Stimulated activated CD8-positive, alpha-beta memory T cell treated with anti-CD3 and anti-CD28 coated beads, Interleukin-15, amount 100 ng/mL, for 48 hours (primary cell): Measurements from ENCODE around the gene TEX29.

Experiments
- DNase-seq, 2 donors: peaks; one replicate each; pipeline ENCODE4 v3.0.0-alpha.2; 2020; ENCODE audit warnings: low read depth in 2 of 2

The TEX29 gene

DNA sequence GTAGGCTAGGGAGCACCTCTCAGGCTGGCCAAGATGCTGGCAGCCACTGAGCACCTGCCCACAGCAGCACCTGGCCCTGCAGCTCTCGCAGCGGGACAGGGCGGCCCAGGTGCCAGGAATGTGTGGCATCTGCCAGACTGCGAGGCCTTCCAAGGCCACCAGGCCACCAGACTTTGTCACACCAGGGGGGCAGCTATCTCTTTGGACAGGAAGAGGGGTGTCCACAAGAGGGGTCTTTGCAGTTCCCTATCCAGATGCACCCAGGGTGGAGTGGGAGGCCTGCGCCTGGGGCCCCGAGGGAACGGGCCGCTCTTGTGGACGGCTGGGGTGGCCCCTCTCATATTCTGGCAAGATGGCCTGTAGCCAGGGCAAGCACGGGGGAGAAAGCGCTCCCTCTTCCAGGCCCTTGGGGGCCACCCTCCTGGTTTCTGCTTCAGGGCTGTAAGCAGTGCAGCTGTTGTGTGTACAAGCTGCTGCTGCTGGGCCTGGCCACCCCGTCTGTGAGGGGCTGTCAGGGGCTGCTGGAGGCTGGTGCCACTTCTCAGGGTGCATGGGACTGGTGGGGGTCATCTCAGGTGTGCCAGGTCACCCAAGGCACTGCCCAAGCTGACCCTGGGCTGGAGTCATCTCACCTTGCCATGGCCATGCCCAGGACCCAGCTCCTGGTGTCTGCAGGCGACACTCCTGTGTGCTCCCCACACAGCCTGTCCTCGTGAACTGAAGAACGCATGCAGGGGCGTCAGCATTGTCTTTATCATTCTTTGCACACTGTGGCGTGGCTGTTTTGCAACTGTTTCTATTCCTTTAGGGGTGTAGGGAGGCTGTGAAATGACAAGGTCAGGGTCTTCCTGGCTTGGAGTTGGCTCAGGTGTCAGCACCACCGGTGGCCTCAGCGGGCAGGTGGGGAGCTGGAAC, 1.8 kb downstream of the TEX29 start:
- DNase-seq, result no peak

- DNase-seq, result no peak
Measured at GRCh38 chr13:111322916-111323331, 2.5 kb downstream of the TEX29 start.

- DNase-seq, result no peak
Measured at GRCh38 chr13:111323549-111323948, 3.1 kb downstream of the TEX29 start.

DNA sequence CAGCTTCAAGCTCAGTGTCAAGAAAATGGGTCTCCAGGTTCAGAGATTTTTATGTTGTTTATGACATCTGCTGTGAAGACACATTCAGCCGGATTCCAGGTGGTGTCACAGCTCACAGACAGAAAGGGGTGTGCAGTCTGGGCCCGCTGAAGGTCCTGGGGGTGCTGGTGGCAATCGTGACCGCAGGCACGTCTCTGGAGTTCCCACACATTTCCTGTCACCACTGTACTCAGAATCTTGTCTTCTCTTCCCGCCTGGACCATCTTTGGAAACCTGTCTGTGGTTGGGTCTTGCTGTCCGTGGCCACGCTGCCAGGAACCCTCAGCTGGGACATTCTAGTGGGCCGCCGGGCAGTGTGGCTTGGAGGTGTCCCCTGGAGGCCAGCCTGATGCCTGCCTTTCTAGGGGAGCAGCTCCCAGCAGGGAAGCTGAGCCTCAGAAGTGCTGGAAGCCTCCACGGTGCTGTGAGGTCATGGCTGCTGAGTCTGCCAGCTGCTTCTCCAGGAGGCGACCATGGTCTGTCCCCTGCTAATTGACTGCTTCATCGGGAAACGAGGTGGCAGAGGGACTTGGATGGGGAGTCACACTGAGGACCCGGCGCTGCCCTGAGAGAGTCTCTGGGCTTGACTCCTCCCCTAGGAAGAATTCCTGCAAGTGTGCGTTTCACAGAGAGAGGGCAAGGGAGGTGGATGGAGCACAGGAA, 3.7 kb downstream of the TEX29 start:
- DNase-seq, result no peak

GRCh38 chr13:111324736-111325135, 4.3 kb downstream of the TEX29 start:
- DNase-seq, result no peak

DNA sequence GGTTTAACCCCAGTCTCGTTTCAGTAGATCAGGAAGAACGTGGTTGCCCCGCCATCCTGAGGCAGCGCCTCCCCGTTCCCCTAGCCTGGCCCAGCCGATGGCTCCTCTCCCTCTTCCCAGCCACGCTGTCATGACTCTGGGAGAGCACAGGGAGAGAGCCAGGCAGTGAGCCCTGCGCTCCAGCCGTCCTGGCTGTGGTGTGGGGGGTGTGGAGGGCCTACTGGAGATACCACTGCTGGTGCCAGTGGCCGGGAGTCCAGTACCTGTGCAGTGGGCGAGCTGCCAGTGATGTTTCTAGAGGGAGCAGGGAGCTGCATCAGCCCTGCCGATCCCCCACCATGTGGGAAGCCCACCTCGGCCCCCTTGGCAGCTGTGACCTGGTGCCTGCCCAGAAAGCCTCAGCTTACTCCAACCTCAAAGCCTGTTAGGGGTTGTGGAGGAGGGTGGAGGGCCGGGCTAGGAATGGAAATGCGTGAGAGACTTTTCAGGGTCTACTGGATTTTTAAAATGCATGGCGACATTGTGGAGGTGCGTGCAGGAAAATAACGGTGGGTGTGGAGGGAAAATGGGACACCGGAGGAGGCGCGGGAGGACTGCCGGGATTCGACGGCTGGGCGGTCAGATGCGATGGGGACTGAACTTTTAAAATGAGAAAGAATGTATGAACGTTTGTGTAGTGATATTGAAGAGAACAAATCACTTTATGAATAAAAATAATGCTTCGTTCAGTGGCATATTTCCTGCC, 4.9 kb downstream of the TEX29 start:
- DNase-seq, result no peak

DNA sequence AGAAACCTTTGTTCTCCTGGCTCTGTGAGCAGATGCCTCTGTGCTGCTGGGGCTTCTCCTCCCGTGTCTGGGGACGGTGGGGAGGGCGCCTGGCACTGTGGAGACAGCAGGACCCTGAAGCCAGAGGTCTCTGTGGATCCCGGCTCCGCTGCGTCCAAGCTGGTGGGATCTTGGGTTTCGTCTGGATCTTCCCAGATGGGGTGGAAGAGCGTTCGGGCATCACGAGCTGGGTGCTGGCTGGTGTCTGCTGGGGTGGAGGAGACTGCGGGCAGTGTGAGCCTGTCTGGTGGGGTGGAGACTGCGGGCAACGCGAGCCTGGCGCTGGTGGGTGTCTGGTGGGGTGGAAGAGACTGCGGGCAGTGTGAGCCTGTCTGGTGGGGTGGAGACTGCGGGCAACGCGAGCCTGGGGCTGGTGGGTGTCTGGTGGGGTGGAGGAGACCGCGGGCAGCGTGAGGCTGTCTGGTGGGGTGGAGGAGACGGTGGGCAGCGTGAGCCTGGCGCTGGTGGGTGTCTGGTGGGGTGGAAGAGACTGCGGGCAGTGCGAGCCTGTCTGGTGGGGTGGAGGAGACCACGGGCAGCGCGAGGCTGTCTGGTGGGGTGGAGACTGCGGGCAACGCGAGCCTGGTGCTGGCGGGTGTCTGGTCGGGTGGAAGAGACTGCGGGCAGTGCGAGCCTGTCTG, 5.6 kb downstream of the TEX29 start:
- DNase-seq, result no peak

DNA sequence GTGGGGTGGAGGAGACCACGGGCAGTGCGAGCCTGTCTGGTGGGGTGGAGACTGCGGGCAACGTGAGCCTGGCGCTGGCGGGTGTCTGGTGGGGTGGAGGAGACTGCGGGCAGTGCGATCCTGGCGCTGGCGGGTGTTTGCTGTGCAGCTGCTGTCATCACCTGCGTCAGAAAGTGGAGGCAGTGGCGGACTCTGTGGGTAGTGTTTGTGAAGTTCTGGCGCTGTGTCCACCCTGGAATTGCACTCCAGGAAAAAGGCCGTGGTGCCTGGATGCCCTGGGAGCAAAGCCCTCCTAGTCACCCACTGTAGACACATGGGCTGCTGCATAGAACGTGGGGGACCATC, 6.2 kb downstream of the TEX29 start:
- no peak for DNase-seq

GRCh38 chr13:111326981-111327642, 6.7 kb downstream of the TEX29 start:
- no peak for DNase-seq

DNA sequence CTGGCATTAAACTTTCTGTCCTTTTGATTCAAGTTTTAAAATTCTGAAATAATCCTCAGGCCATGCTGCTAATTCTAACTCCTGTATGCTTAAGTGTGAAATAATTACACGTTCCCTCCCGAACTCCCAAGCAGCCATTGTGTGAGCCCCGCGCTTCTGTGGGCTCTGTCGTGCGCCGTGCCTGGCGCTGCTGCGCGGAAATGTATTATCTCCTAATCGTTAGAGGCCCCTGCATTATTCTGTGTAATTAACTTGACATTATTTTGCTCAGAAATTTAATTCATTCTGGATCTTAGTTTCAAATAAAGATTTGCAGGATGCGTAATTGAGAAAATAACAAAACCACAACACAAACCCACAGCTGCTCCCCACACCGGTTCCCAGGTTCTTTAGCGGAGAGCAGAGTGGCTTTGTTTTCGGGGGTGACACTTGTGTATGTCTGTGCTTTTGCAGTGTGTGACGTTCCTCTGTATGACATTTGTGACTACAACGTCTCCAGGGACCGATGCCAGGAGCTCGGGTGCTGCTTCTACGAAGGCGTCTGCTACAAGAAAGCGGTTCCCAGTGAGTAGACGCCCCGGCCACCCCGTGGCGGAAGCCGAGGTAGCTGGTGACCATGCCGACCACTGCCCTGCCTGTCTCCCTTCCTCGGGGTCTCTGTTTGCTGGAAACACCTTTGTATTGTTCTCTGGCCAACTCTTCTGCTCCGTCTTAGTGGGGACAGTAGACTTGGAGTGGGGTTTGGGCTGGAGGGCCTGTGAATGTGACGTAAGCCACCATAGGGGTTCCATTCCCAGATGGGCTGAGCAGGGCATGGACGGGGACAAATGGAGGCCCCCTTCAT, 7.5 kb downstream of the TEX29 start:
- no peak for DNase-seq

- DNase-seq, result no peak
Measured at GRCh38 chr13:111328574-111329410, 8.3 kb downstream of the TEX29 start.

DNA sequence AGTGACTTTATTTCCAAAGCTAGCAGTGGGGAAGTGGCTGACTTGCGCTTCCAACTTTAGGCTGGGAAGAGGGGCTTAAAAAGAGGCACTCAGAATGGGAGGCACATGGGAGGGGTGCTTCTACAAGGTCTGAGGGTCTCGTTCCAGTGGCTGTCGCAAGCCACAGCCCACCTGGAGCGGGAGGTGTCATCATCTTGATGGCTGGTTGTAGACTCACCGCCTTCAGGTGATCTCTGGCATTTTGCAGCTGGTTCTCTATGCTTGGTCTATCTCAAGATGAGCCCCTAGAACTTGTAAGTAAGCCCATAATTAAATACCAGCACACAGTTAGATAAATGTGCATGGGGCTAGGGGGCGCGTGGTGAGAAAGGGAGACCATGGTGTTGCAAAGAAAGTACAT, 9.2 kb downstream of the TEX29 start:
- no peak for DNase-seq

GRCh38 chr13:111330066-111330610, 9.7 kb downstream of the TEX29 start:
- no peak for DNase-seq

DNA sequence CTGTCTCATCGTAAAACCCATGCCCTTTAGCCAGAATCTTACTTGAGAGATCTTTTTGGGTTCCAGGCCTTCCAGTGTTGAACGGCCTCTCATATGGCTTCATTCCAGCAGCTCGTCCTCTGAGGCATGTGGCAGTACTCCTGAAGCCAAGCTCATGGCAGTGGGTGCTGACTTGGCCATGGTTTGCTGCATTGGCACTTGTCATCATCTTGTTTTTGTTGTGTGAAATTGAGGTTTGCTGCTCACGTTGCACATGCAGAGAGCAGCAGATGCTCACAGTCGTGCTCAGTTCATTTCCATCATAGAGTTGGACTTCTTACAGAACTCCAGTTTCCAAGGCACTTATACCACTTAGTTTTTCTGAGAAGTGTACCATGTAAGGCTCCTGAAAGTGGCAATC, 14.9 kb downstream of the TEX29 start:
- DNase-seq, result no peak

GRCh38 chr13:111336666-111337065, 16.2 kb downstream of the TEX29 start:
- DNase-seq, result no peak

DNA sequence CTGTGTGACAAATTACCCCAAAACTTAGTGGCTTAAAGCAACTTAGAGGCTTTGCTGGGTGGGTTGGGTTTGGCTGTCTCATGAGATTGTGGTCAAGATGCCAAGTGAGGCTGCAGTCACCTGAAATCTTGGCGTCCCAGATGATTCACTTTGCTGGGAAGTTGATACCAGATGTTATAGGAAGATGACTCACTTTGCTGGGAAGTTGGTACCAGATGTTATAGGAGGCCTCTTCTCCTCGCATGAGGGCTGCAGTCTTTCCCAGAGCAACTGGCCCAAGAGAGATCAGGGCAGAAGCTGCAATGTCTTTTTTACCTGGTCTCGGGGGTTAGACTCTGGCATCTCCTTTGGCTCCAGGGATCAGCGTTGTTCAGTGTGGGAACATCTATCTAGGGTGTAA, 16.8 kb downstream of the TEX29 start:
- DNase-seq, result no peak

DNA sequence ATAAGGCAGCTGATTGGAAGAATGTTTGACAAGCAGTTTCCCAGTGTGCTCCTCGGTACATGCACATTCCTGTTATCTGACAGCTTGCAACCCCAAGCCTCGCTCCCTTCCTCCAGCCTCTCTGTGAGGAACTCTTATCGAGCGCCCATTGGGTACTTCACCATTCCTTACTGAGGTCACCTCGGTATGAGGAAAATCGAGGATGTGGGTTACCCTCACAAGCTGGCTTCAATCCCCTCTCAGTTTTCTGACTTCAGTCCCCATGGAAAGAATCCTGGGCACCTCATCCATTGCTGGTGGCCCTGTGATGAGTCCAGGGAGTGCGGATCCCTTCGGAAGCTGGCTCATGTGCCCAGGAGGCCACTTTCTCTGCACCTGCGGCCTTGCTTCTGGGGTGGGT, 17.3 kb downstream of the TEX29 start:
- DNase-seq, result no peak

DNA sequence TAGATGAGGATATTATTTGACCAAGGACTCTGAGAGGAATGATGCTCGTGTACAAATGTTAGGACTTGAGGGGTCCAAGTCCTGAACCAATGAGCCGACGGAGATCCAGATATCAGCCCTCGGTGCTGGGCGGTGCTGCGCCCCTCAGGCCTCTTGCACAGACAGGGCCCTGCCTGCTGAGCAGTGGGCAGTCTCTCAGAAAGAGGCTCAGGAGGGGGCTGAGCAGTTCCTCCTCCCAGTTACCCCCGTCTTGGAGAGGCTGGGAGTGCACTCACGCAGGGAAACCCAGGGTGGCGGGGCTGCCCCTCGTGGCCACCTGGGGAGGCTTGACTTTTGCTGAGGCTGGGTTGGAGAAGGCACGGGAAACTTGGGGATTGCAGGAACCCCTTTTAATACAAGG, 18.4 kb downstream of the TEX29 start:
- no peak for DNase-seq
